ENCODE results near the gene APBA2.
A peak's percentile ranks its signal among the peaks of the same experiment; 100 is the strongest.

The APBA2 gene

DNA sequence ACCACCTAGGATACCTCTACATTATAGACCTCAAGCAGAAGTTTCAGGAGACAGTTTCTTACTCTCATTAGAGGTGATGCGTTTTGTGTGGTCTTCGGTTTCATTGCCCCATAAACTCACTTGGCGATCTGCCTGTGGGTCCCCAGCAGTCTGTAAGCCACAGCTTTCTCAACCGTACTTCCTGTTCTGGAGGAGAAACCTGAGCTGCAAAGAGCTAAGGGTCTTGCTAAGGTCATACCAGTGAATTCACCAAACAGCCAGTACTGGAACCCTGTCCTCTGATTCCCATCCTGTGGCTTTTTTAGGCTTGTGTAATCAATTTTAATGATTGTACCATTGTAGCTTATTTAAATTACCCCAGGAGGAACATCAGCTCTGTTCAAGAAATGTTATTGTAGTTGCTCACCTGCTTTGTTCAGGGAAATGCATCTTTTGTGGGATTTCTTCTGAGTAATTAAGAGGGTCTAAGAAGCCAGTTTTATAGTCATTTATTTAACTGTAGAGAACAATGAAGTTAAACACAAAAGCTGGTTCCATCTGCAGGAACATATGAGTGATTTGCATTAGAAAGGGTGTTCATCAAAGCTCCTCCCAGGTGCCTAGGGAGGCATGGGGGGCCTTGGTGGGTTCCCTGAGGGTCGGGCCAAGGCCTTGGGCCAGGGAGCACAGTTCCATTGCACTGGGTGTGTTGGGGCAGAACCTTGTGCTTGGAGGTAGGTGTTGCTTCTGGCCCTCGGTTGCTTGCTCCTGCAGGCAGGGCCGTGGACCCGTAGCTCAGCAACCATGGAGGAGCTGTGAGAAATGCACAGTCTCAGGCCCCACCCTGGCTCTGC, 69.6 kb downstream of the APBA2 start:
- Histone ChIP-seq H3K27me3 (ENCODE audit: control insufficient read depth in 1 of 2, insufficient read depth in 1 of 2, low read length in 2 of 2) (peaks cover 8 to 10% of the 10 kb centered on the region in 2 experiments), H2BK5ac (ENCODE audit: low read depth, low read length, poor library complexity, severe bottlenecking) (no peak overlapping the region), H3K14ac (ENCODE audit: low read length in 2 of 2) (peak overlapping the region in 1 of 2 experiments; percentile 80), H3K23ac (ENCODE audit: low read length in 2 of 2) (peak overlapping the region in 1 of 2 experiments; percentile 20), H2AK5ac (ENCODE audit: low read length, severe bottlenecking) (no peak overlapping the region), H3K36me3 (ENCODE audit: control insufficient read depth in 1 of 2, insufficient read depth in 2 of 2, low read depth in 1 of 2, low read length in 2 of 2) (no peaks in the 10 kb centered on the region), H3K27ac (ENCODE audit: low read length, poor library complexity, severe bottlenecking) (no peak overlapping the region), H3K4me3 (ENCODE audit: insufficient read depth in 1 of 2, low read depth in 1 of 2, low read length in 2 of 2) (no peak overlapping the region), H4K91ac (ENCODE audit: low read length) (peak overlapping the region; percentile 90), H2AFZ (ENCODE audit: low read depth, low read length) (no peak overlapping the region), H3K9me3 (ENCODE audit: control insufficient read depth, low read length) (no peaks in the 10 kb centered on the region), H3K9ac (ENCODE audit: low read length) (no peak overlapping the region), H2BK15ac (ENCODE audit: low read depth, poor library complexity, severe bottlenecking) (no peak overlapping the region), H4K8ac (ENCODE audit: low read length) (peak overlapping the region; percentile 73), H3K4me2 (ENCODE audit: low read length, poor library complexity, severe bottlenecking) (no peak overlapping the region), H3K4ac (ENCODE audit: low read depth in 1 of 2, low read length in 2 of 2) (peak overlapping the region; percentile 69 to 83), H3K18ac (ENCODE audit: low read depth in 1 of 2, low read length in 2 of 2) (peak overlapping the region; percentile 84 to 90), H3K79me1 (replicated peaks; ENCODE audit: low read length, poor library complexity, severe bottlenecking) (peaks cover 2% of the 10 kb centered on the region), H2BK12ac (ENCODE audit: low read length in 2 of 2) (peak overlapping the region; percentile 69 to 97), H2BK120ac (ENCODE audit: low read depth, low read length) (no peak overlapping the region), H3K4me1 (ENCODE audit: control insufficient read depth, insufficient read depth, low read depth, low read length) (peaks cover 12% of the 10 kb centered on the region)
- peak; percentile 85 for DNase-seq
- 54% methylated on average over 8 of the region's 8 CpGs for WGBS

DNA sequence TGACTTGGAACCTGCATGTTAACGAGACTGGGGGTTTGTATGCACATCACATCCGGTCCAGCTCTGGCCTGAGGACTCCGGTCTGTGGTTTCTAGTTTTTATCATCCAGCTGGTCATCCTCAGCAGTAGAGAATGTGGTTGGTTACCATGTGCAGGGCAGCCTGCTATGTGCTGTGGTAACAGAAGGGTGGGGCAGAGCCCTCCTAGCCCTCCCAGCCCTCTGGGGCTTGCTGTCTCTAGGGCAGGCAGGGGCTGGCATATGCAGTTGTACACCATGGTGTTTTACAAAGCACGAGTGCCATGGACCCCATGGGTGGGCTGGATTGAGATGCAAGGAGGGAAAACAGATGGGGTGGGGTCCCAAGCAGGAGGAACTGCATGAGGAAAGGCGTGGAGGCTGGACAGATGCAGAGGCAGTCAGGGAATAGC, 70.2 kb downstream of the APBA2 start:
- Histone ChIP-seq H3K18ac (ENCODE audit: low read depth in 1 of 2, low read length in 2 of 2) (peak overlapping the region; percentile 84 to 90), H4K8ac (ENCODE audit: low read length) (peak overlapping the region; percentile 73), H2BK120ac (ENCODE audit: low read depth, low read length) (peak overlapping the region; percentile 80), H2BK5ac (ENCODE audit: low read depth, low read length, poor library complexity, severe bottlenecking) (no peak overlapping the region), H4K91ac (ENCODE audit: low read length) (peak overlapping the region; percentile 94), H3K4me1 (ENCODE audit: control insufficient read depth, insufficient read depth, low read depth, low read length) (peaks cover 12% of the 10 kb centered on the region), H3K4me2 (ENCODE audit: low read length, poor library complexity, severe bottlenecking) (no peak overlapping the region), H2AK5ac (ENCODE audit: low read length, severe bottlenecking) (no peak overlapping the region), H3K27ac (ENCODE audit: low read length, poor library complexity, severe bottlenecking) (no peak overlapping the region), H3K4ac (ENCODE audit: low read depth in 1 of 2, low read length in 2 of 2) (peak overlapping the region; percentile 75 to 92), H3K9ac (ENCODE audit: low read length) (no peak overlapping the region), H3K14ac (ENCODE audit: low read length in 2 of 2) (no peak overlapping the region), H3K4me3 (ENCODE audit: insufficient read depth in 1 of 2, low read depth in 1 of 2, low read length in 2 of 2) (no peak overlapping the region), H3K9me3 (ENCODE audit: control insufficient read depth, low read length) (no peaks in the 10 kb centered on the region), H3K27me3 (ENCODE audit: control insufficient read depth in 1 of 2, insufficient read depth in 1 of 2, low read length in 2 of 2) (peaks cover 8 to 10% of the 10 kb centered on the region in 2 experiments), H2BK15ac (ENCODE audit: low read depth, poor library complexity, severe bottlenecking) (no peak overlapping the region), H2AFZ (ENCODE audit: low read depth, low read length) (no peak overlapping the region), H3K36me3 (ENCODE audit: control insufficient read depth in 1 of 2, insufficient read depth in 2 of 2, low read depth in 1 of 2, low read length in 2 of 2) (no peaks in the 10 kb centered on the region), H3K79me1 (replicated peaks; ENCODE audit: low read length, poor library complexity, severe bottlenecking) (peaks cover 2% of the 10 kb centered on the region), H3K23ac (ENCODE audit: low read length in 2 of 2) (no peak overlapping the region), H2BK12ac (ENCODE audit: low read length in 2 of 2) (peak overlapping the region; percentile 88 to 97)
- peak; percentile 92 for DNase-seq
- 43% methylated on average over 5 of the region's 5 CpGs for WGBS

DNA sequence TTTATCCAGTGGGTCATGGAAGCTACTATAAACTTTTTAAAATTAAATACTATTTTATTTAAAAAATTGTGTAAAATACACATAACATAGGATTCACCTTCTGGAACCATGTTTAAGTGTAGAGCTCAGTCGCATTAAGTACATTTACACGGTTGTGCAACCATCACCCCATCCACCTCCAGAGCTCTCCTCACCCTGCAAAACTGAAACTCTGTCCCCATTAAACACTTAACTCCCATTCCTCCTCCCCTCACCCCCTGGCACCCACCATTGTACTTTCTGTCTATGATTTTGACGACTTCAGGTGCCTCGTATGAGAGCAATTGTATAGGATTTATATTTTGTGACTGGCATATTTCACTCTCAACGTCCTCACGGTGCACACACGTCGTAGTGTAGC, 70.7 kb downstream of the APBA2 start:
- no peak overlapping the region for H3K4me3 ChIP-seq (ENCODE audit: insufficient read depth in 1 of 2, low read depth in 1 of 2, low read length in 2 of 2)
- peak overlapping the region in 1 of 2 experiments; percentile 67 for H3K18ac ChIP-seq (ENCODE audit: low read depth in 1 of 2, low read length in 2 of 2)
- peaks cover 4% of the 10 kb centered on the region for H3K79me1 ChIP-seq (replicated peaks; ENCODE audit: low read length, poor library complexity, severe bottlenecking)
- H2BK12ac ChIP-seq (ENCODE audit: low read length in 2 of 2): peak overlapping the region; percentile 57 to 90
- no peak overlapping the region for H3K4me2 ChIP-seq (ENCODE audit: low read length, poor library complexity, severe bottlenecking)
- no peaks in the 10 kb centered on the region for H3K9me3 ChIP-seq (ENCODE audit: control insufficient read depth, low read length)
- H3K4ac ChIP-seq (ENCODE audit: low read depth in 1 of 2, low read length in 2 of 2): peak overlapping the region in 1 of 2 experiments; percentile 22
- H2AFZ ChIP-seq (ENCODE audit: low read depth, low read length): no peak overlapping the region
- no peak overlapping the region for H2AK5ac ChIP-seq (ENCODE audit: low read length, severe bottlenecking)
- H3K27ac ChIP-seq (ENCODE audit: low read length, poor library complexity, severe bottlenecking): no peak overlapping the region
- peaks cover 16% of the 10 kb centered on the region for H3K4me1 ChIP-seq (ENCODE audit: control insufficient read depth, insufficient read depth, low read depth, low read length)
- 94% methylated on average over 8 of the region's 8 CpGs for WGBS
- H3K14ac ChIP-seq (ENCODE audit: low read length in 2 of 2): no peak overlapping the region
- H3K23ac ChIP-seq (ENCODE audit: low read length in 2 of 2): no peak overlapping the region
- no peak overlapping the region for H2BK120ac ChIP-seq (ENCODE audit: low read depth, low read length)
- no peak overlapping the region for H2BK5ac ChIP-seq (ENCODE audit: low read depth, low read length, poor library complexity, severe bottlenecking)
- no peak overlapping the region for H2BK15ac ChIP-seq (ENCODE audit: low read depth, poor library complexity, severe bottlenecking)
- H4K8ac ChIP-seq (ENCODE audit: low read length): no peak overlapping the region
- H4K91ac ChIP-seq (ENCODE audit: low read length): peak overlapping the region; percentile 47
- no peak overlapping the region for H3K9ac ChIP-seq (ENCODE audit: low read length)
- H3K36me3 ChIP-seq (ENCODE audit: control insufficient read depth in 1 of 2, insufficient read depth in 2 of 2, low read depth in 1 of 2, low read length in 2 of 2): no peaks in the 10 kb centered on the region
- H3K27me3 ChIP-seq (ENCODE audit: control insufficient read depth in 1 of 2, insufficient read depth in 1 of 2, low read length in 2 of 2): peaks cover 8 to 10% of the 10 kb centered on the region in 2 experiments
- DNase-seq: no peak
